Panc1 (cell line): Measurements from ENCODE around the gene NUP98. TPM values are rescaled to one million over a fixed set of nuclear protein-coding genes. Genes with fewer than 3 reads are reported as not detected.

Experiments used
- ATAC-seq: fragments of 200-7000 bp; cut with Tn5 transposase; 2 replicates; pipeline ENCODE4 v1.9.1; 2020; ENCODE audit warnings: mild to moderate bottlenecking, moderate library complexity
- BruUV-seq: library from RNA; stranded (reverse); fragments of 400-500 nt; replicated peaks from 2 replicates; lab custom pipeline; 2021; lab: Mats Ljungman, UMichigan
- CTCF ChIA-PET: fragments of 300-600 bp; sonication (Branson Sonifier 250); formaldehyde crosslinking; loops from one replicate; lab custom pipeline; 2022; ENCODE audit warnings: antibody characterized with exemption; lab: Charles Lee
- POLR2A ChIA-PET: fragments of 300-600 bp; sonication (Branson Sonifier 250); formaldehyde crosslinking; loops from one replicate; lab custom pipeline; 2022; ENCODE audit warnings: antibody characterized with exemption; lab: Charles Lee
- DNase-seq: peaks from one replicate; pipeline ENCODE4 v3.0.0-alpha.2; 2010; ENCODE audit warnings: low read depth, low spot score
- H3K27ac ChIP-seq: 2 replicates; pipeline ENCODE4 v1.5.1; 2011; ENCODE audit warnings: mild to moderate bottlenecking, low read length, inconsistent platforms
- H3K27me3 ChIP-seq: fragments of 200-500 bp; sonication (Bioruptor generic); 2 replicates; pipeline ENCODE4 v1.6.0; 2014; ENCODE audit warnings: low read length, inconsistent platforms; ENCODE audit not compliant: control insufficient read depth, insufficient read depth
- H3K36me3 ChIP-seq: fragments of 200-500 bp; sonication (Bioruptor generic); 2 replicates; pipeline ENCODE4 v1.5.1; 2014; ENCODE audit warnings: inconsistent platforms, mild to moderate bottlenecking, low read length, moderate library complexity; ENCODE audit not compliant: control insufficient read depth, insufficient read depth
- H3K4me1 ChIP-seq: 2 replicates; pipeline ENCODE4 v1.5.1; 2011; ENCODE audit warnings: inconsistent platforms, mild to moderate bottlenecking, low read length, moderate library complexity; ENCODE audit not compliant: control insufficient read depth, insufficient read depth
- H3K4me3 ChIP-seq, 2 experiments: 2 replicates each; pipeline ENCODE4 v1.5.1; 2011 to 2012; ENCODE audit warnings: low read depth in 2 of 2, low read length in 2 of 2, mild to moderate bottlenecking in 2 of 2, inconsistent platforms in 1 of 2, moderate library complexity in 1 of 2
- H3K9me3 ChIP-seq: fragments of 200-500 bp; sonication (Bioruptor generic); 2 replicates; pipeline ENCODE4 v1.5.1; 2014; ENCODE audit warnings: low read depth, mild to moderate bottlenecking, inconsistent platforms, low read length, moderate library complexity; ENCODE audit not compliant: control insufficient read depth, insufficient read depth
- CTCF ChIP-seq: fragments of 450-650 bp; IDR thresholded peaks from 2 replicates; pipeline ENCODE4 v1.5.1; 2017; ENCODE audit warnings: mild to moderate bottlenecking
- POLR2AphosphoS5 ChIP-seq: IDR thresholded peaks from 2 replicates; pipeline ENCODE4 v1.6.1; 2012; ENCODE audit warnings: mild to moderate bottlenecking, low read depth, low read length, moderate library complexity
- REST ChIP-seq, 2 experiments: IDR thresholded peaks; 2 replicates each; pipeline ENCODE4 v1.6.1; 2011 to 2012; ENCODE audit warnings: low read depth in 2 of 2, control low read depth in 1 of 2, low read length in 1 of 2, mild to moderate bottlenecking in 1 of 2, moderate library complexity in 1 of 2; ENCODE audit not compliant: insufficient read depth in 1 of 2
- SIN3A ChIP-seq: IDR thresholded peaks from 2 replicates; pipeline ENCODE4 v1.6.1; 2012; ENCODE audit warnings: low read depth, mild to moderate bottlenecking, low read length, moderate library complexity, borderline replicate concordance; ENCODE audit not compliant: insufficient read depth
- TCF7L2 ChIP-seq: IDR thresholded peaks from 2 replicates; pipeline ENCODE4 v1.6.1; 2011; ENCODE audit warnings: mild to moderate bottlenecking, low read depth, low read length, inconsistent platforms
- in situ Hi-C: cut with HindIII; loops from 2 replicates; pipeline ENCODE4 v1.10.0; 2016; ENCODE audit warnings: low sequenced_read_pairs, low pct_unique_long_range_greater_than_20kb
- intact Hi-C: fragments of 100-400 bp; cut with micrococcal nuclease; formaldehyde crosslinking; loops from one replicate; pipeline ENCODE4 v1.10.0; 2022; ENCODE audit not compliant: unreplicated experiment
- total RNA-seq: library from RNA; stranded (reverse); gene quantifications from one replicate; pipeline ENCODE4 v1.2.1, GENCODE V29; 2021; ENCODE audit not compliant: unreplicated experiment

The NUP98 gene
- total RNA-seq, 1 experiment from 2014 or later: 244 TPM

GRCh38 chr11:3830730-3831129, 33.4 kb upstream of the NUP98 start:
- intact Hi-C loops (no loop called here), in situ Hi-C loops (no loop called here)
- no TSS peak for BruUV-seq
- H3K4me3 ChIP-seq: no peak overlapping the region
- H3K9me3 ChIP-seq: no peaks in the 10 kb centered on the region
- H3K4me1 ChIP-seq: peaks cover 9% of the 10 kb centered on the region
- no peak overlapping the region for H3K27ac ChIP-seq
- POLR2A ChIA-PET: no interaction called here
- H3K36me3 ChIP-seq: peaks cover 8% of the 10 kb centered on the region
- no peak for DNase-seq
- CTCF ChIA-PET: no interaction called here
- TF ChIP-seq SIN3A (no peak), TCF7L2 (no peak), REST (IDR thresholded peaks at IDR 0.05; ENCODE audit: insufficient read depth in 1 of 2, low read depth in 2 of 2, low read length in 1 of 2) (no peak), POLR2AphosphoS5 (no peak), CTCF (no peak)
- H3K27me3 ChIP-seq: no peaks in the 10 kb centered on the region
- no peak for ATAC-seq

- BruUV-seq: no TSS peak
- TF ChIP-seq REST (IDR thresholded peaks at IDR 0.05; ENCODE audit: insufficient read depth in 1 of 2, low read depth in 2 of 2, low read length in 1 of 2): no peak
- no peak for TF ChIP-seq SIN3A
- TF ChIP-seq TCF7L2: no peak
- no peak for TF ChIP-seq POLR2AphosphoS5
- no peak for TF ChIP-seq CTCF
- in situ Hi-C loops (no loop called here), intact Hi-C loops (no loop called here)
- no peaks in the 10 kb centered on the region for H3K9me3 ChIP-seq
- peaks cover 8% of the 10 kb centered on the region for H3K36me3 ChIP-seq
- no peak overlapping the region for H3K4me3 ChIP-seq
- ChIA-PET CTCF (no interaction called here), POLR2A (no interaction called here)
- DNase-seq: no peak
- H3K4me1 ChIP-seq: peaks cover 3% of the 10 kb centered on the region
- no peak overlapping the region for H3K27ac ChIP-seq
- no peaks in the 10 kb centered on the region for H3K27me3 ChIP-seq
- no peak for ATAC-seq
Observed at GRCh38 chr11:3830088-3830487, 32.7 kb upstream of the NUP98 start.
